Activated CD4-positive, alpha-beta T cell treated with anti-CD3 and anti-CD28 coated beads, Interleukin-2, amount 10 ng/mL, durations not matched to agents 7 days and 5 days (primary cell): ENCODE data around the gene GPR180. TPM values are rescaled to one million over a fixed set of nuclear protein-coding genes. Genes with fewer than 3 reads are reported as not detected.
"Not testable (repeated sequence)": the region's sequence is repeated elsewhere in the genome, so short reads cannot be mapped to it uniquely, and the experiment has no call there.

Experiments
- CTCF ChIA-PET: fragments of 350-600 bp; sonication (Branson Sonifier 250); formaldehyde crosslinking; loops from one replicate; lab custom pipeline; 2021; ENCODE audit warnings: antibody characterized with exemption; lab: Charles Lee
- POLR2A ChIA-PET: fragments of 350-600 bp; sonication (Branson Sonifier 250); formaldehyde crosslinking; loops from one replicate; lab custom pipeline; 2021; ENCODE audit warnings: antibody characterized with exemption; lab: Charles Lee
- DNase-seq: peaks from one replicate; pipeline ENCODE4 v3.0.0-alpha.2; 2020
- H3K27ac Mint-ChIP-seq: one replicate; pipeline ENCODE4 v1.8.0; 2021; ENCODE audit warnings: mild to moderate bottlenecking, moderate library complexity, mixed read lengths
- H3K27me3 Mint-ChIP-seq: one replicate; pipeline ENCODE4 v1.8.0; 2021; ENCODE audit warnings: mixed read lengths
- H3K36me3 Mint-ChIP-seq: one replicate; pipeline ENCODE4 v1.8.0; 2021; ENCODE audit warnings: low read depth, mixed read lengths
- H3K4me1 Mint-ChIP-seq: one replicate; pipeline ENCODE4 v1.8.0; 2021; ENCODE audit warnings: mixed read lengths
- H3K4me3 Mint-ChIP-seq: one replicate; pipeline ENCODE4 v1.8.0; 2021; ENCODE audit warnings: mild to moderate bottlenecking, moderate library complexity, mixed read lengths
- H3K9me3 Mint-ChIP-seq: one replicate; pipeline ENCODE4 v1.8.0; 2021; ENCODE audit warnings: mixed read lengths
- total RNA-seq, 2 experiments: library from RNA; stranded (reverse); gene quantifications; one replicate each; pipeline ENCODE4 v1.2.3, GENCODE V29; 2021

GPR180 gene
- total RNA-seq, 2 experiments from 2014 or later, result 6.2 to 6.8 TPM

- H3K36me3 Mint-ChIP-seq, result peaks cover 35% of the 10 kb centered on the region
- no peak for DNase-seq
- H3K4me1 Mint-ChIP-seq, result no peaks in the 10 kb centered on the region
- no peaks in the 10 kb centered on the region for H3K27me3 Mint-ChIP-seq
- POLR2A ChIA-PET, result no interaction called here
- H3K4me3 Mint-ChIP-seq, result no peak overlapping the region
- H3K9me3 Mint-ChIP-seq, result no peaks in the 10 kb centered on the region
- no peak overlapping the region for H3K27ac Mint-ChIP-seq
- CTCF ChIA-PET, result no interaction called here
Observed at GRCh38 chr13:94632226-94632980, 30.7 kb downstream of the GPR180 start.

DNA sequence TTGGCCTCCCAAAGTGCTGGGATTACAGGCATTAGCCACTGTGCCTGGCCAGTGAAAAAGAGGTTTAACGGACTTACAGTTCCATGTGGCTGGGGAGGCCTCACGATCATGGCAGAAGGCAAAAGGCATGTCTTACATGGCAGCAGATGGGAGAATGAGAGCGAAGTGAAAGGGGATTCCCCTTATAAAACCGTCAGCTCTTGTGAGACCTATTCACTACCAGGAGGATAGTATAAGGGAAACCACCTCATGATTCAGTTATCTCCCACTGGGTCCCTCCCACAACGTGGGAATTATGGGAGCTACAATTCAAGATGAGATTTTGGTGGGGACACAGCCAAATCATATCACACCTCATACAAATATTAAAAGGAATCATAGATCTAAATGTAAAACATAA is 34.4 kb downstream of the GPR180 start:
- POLR2A ChIA-PET, H3K4me3 Mint-ChIP-seq: not testable (repeated sequence)

DNA sequence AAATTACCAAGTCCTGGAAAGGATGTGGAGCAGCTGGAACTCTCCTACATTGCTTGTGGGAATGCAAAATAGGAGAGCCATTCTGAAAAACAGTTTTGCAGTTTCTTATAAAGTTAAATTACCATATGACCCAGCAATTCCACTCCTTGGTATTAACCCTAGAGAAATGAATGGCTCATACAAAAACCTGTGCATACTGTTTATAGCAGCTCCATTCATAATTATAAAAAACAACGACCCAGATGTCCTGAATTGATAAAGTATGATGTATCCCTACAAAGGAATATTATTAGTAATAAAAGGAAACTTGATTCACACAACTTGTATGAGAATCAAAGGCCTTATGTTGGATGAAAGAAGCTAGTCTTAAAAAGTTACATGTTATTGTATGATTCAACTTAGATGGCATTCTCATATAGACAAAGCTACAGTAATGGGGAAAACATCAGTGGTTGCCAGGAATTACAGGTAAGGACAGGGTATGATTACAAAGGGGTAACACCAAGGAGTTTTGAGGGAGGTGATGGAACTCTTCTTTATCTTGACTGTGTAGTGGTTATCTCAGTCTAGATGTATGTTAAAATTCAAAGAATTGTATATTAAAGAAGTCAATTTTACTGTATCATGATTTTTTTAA is 35.4 kb downstream of the GPR180 start:
- POLR2A ChIA-PET, result no interaction called here
- H3K4me3 Mint-ChIP-seq, result no peak overlapping the region

More for the DNA sequence above, 34.4 kb downstream of the GPR180 start:
- not testable (repeated sequence) for H3K27me3 Mint-ChIP-seq, DNase-seq, H3K9me3 Mint-ChIP-seq, H3K4me1 Mint-ChIP-seq, H3K27ac Mint-ChIP-seq
- CTCF ChIA-PET, result interaction anchor here (1.5 kb wide), 1 partner anchor 9 kb away, joined by 4 read pairs; no protein-coding TSS in a partner anchor
- peaks cover 17% of the 10 kb centered on the region for H3K36me3 Mint-ChIP-seq

GRCh38 chr13:94637677-94638076 is 36.0 kb downstream of the GPR180 start:
- H3K4me1 Mint-ChIP-seq, H3K27ac Mint-ChIP-seq, H3K9me3 Mint-ChIP-seq, H3K4me3 Mint-ChIP-seq, DNase-seq, POLR2A ChIA-PET, H3K36me3 Mint-ChIP-seq, H3K27me3 Mint-ChIP-seq: not testable (repeated sequence)
- CTCF ChIA-PET, result interaction anchor here (1.5 kb wide), 1 partner anchor 8 kb away, joined by 4 read pairs; no protein-coding TSS in a partner anchor

More for the DNA sequence above, 35.4 kb downstream of the GPR180 start:
- no peak for DNase-seq
- Mint-ChIP-seq H3K9me3 (peaks cover 3% of the 10 kb centered on the region), H3K4me1 (no peaks in the 10 kb centered on the region), H3K27ac (no peak overlapping the region), H3K27me3 (no peaks in the 10 kb centered on the region), H3K36me3 (peaks cover 11% of the 10 kb centered on the region)
- CTCF ChIA-PET, result interaction anchor here (1.5 kb wide), 1 partner anchor 8 kb away, joined by 4 read pairs; no protein-coding TSS in a partner anchor

DNA sequence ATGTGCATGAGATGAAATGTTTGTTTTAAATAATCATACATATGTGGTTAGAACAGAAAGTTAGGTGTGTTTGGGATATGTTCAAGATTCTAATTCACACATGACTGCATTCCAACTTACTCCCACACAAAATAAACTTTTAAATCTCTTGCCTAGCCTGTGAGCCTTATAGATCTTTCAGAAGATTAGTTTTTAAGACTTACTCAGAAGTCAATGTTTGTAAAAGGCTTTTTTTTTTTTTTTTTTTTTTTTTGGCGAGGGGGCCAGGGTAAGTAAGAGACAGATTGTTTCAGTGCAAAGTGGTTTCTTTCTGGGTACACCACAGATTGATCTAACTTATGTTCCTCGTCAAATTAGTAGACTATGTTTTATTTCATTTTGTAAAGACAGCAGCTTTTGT is 39.1 kb downstream of the GPR180 start:
- CTCF ChIA-PET, result interaction anchor here (0.6 kb wide), 1 partner anchor 74 kb away, joined by 3 read pairs; no protein-coding TSS in a partner anchor
- Mint-ChIP-seq H3K4me3 (no peak overlapping the region), H3K27ac (no peak overlapping the region), H3K9me3 (peaks cover 3% of the 10 kb centered on the region), H3K36me3 (no peaks in the 10 kb centered on the region), H3K27me3 (no peaks in the 10 kb centered on the region), H3K4me1 (no peaks in the 10 kb centered on the region)
- no peak for DNase-seq
- POLR2A ChIA-PET, result no interaction called here

DNA sequence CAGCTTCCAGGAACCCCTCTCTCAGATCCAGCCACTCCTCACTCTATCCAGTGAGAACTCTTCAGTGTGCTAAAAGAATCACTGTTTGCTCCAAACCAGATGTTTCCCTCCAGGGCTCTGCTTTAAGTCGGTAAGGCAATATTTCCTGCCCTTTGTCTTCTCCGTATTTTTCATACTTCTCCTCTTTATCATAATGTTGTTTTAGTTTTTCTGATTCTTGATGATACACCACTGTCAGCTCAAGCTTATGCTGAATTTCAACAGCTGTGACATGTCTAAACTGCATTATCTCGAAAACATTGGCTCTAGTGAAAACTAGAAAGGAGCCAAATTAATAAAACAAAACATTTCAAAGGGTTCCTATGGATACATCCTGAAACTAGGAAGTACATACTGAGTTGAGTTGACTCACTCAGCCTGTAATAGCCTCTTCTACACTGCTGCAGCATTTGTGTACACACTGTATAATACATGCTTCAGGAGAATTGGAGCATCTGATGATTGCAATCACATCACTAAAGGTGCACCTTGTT is 39.8 kb downstream of the GPR180 start:
- Mint-ChIP-seq H3K4me1 (no peaks in the 10 kb centered on the region), H3K27ac (no peak overlapping the region), H3K4me3 (no peak overlapping the region), H3K36me3 (no peaks in the 10 kb centered on the region), H3K27me3 (no peaks in the 10 kb centered on the region), H3K9me3 (peaks cover 3% of the 10 kb centered on the region)
- POLR2A ChIA-PET, result no interaction called here
- CTCF ChIA-PET, result interaction anchor here (0.6 to 0.9 kb wide), 2 partner anchors 18 to 75 kb away, joined by 3 read pairs; no protein-coding TSS in a partner anchor
- DNase-seq, result no peak

GRCh38 chr13:94646904-94647303 is 45.2 kb downstream of the GPR180 start:
- CTCF ChIA-PET, result no interaction called here
- H3K9me3 Mint-ChIP-seq, result no peaks in the 10 kb centered on the region
- no peaks in the 10 kb centered on the region for H3K27me3 Mint-ChIP-seq
- POLR2A ChIA-PET, result no interaction called here
- H3K27ac Mint-ChIP-seq, result no peak overlapping the region
- no peaks in the 10 kb centered on the region for H3K36me3 Mint-ChIP-seq
- no peaks in the 10 kb centered on the region for H3K4me1 Mint-ChIP-seq
- no peak for DNase-seq
- no peak overlapping the region for H3K4me3 Mint-ChIP-seq

- POLR2A ChIA-PET, result no interaction called here
- Mint-ChIP-seq H3K27ac (no peak overlapping the region), H3K9me3 (no peaks in the 10 kb centered on the region), H3K36me3 (no peaks in the 10 kb centered on the region), H3K27me3 (peaks cover 6% of the 10 kb centered on the region), H3K4me1 (peaks cover 6% of the 10 kb centered on the region), H3K4me3 (no peak overlapping the region)
- CTCF ChIA-PET, result interaction anchor here (1.3 kb wide), 1 partner anchor 18 kb away, joined by 3 read pairs; no protein-coding TSS in a partner anchor
- DNase-seq, result no peak
Observed at GRCh38 chr13:94656176-94656575, 54.5 kb downstream of the GPR180 start.

DNA sequence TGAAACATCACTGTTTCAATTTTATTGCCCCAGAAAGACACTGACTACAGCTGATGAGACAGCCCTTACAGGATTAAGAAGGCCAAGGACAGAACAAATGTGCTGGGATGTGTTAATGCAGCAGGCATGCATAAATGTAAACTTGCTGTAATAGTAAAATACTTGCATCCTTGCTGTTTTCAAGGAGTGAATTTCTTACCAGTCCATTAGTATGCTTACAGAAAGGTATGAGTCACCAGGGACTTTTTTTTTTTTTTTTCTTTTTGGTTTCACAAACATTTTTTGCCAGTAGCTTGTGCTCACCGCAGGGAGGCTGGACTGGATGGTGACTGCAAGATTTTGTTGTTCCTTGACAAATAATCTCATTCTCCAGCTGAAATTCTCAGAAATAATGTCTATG is 55.1 kb downstream of the GPR180 start:
- DNase-seq, result no peak
- ChIA-PET POLR2A (no interaction called here), CTCF (interaction anchor here (0.6 to 1.3 kb wide), 2 partner anchors 18 to 231 kb away, joined by 3 read pairs; no protein-coding TSS in a partner anchor)
- Mint-ChIP-seq H3K27ac (no peak overlapping the region), H3K9me3 (no peaks in the 10 kb centered on the region), H3K36me3 (no peaks in the 10 kb centered on the region), H3K27me3 (peaks cover 9% of the 10 kb centered on the region), H3K4me1 (peaks cover 6% of the 10 kb centered on the region), H3K4me3 (no peak overlapping the region)

- Mint-ChIP-seq H3K4me1 (peaks cover 6% of the 10 kb centered on the region), H3K4me3 (no peak overlapping the region), H3K27me3 (peaks cover 11% of the 10 kb centered on the region), H3K27ac (no peak overlapping the region), H3K36me3 (no peaks in the 10 kb centered on the region), H3K9me3 (no peaks in the 10 kb centered on the region)
- ChIA-PET POLR2A (no interaction called here), CTCF (interaction anchor here (0.6 to 1.3 kb wide), 2 partner anchors 17 to 231 kb away, joined by 3 read pairs; no protein-coding TSS in a partner anchor)
- no peak for DNase-seq
Observed at GRCh38 chr13:94657167-94657566, 55.5 kb downstream of the GPR180 start.

DNA sequence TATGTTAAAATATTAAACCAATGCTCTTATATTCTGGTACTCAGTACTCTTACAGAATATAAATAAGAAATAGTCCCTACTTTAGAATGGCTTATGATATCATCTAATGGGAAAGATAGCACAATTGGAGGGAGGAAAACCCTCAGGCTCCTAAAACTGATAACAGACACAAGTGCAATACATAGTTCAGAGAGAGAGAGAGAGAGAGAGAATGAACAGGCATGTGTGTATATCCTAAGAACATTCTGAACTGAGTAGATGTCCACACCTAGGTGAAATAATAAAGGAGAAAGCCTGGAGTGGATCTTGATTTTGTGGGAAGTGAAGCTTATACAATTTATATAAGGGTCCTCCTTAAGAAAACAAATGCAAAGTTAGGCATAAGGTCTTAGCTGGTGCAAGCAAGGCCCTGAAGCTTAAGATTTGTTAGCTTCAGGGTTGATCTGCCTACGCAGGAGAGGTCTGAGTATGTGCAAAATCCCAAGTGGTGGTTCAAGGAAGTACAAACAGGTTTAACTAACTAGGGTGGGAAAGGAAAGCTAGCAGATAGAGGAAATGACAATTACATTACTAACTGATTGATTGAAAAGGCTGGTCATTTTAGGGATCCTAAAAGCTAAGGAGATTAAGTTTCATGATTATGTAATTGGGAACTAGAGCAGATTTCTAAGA is 57.4 kb downstream of the GPR180 start:
- CTCF ChIA-PET, result interaction anchor here (0.6 to 1.7 kb wide), 5 partner anchors 17 to 461 kb away, joined by 3 read pairs; no protein-coding TSS in a partner anchor
- POLR2A ChIA-PET, result no interaction called here
- Mint-ChIP-seq H3K9me3 (no peaks in the 10 kb centered on the region), H3K36me3 (no peaks in the 10 kb centered on the region), H3K27me3 (peaks cover 22% of the 10 kb centered on the region), H3K4me3 (no peak overlapping the region), H3K4me1 (peaks cover 9% of the 10 kb centered on the region), H3K27ac (no peak overlapping the region)
- DNase-seq, result no peak

- H3K4me1 Mint-ChIP-seq, result peaks cover 9% of the 10 kb centered on the region
- H3K27ac Mint-ChIP-seq, result no peak overlapping the region
- H3K36me3 Mint-ChIP-seq, result no peaks in the 10 kb centered on the region
- no peak overlapping the region for H3K4me3 Mint-ChIP-seq
- H3K27me3 Mint-ChIP-seq, result peaks cover 22% of the 10 kb centered on the region
- ChIA-PET CTCF (interaction anchor here (0.8 to 1.7 kb wide), 3 partner anchors 18 to 42 kb away, joined by 3 read pairs; no protein-coding TSS in a partner anchor), POLR2A (no interaction called here)
- DNase-seq, result no peak
- H3K9me3 Mint-ChIP-seq, result no peaks in the 10 kb centered on the region
Observed at GRCh38 chr13:94659598-94659946, 57.9 kb downstream of the GPR180 start.
